ENCODE data around the gene TBXAS1.

- TF ChIP-seq RELA (CRISPR knock-in tag; IDR thresholded peaks at IDR 0.05; ENCODE audit: borderline replicate concordance), result no peak
- TF ChIP-seq USF1 (CRISPR knock-in tag; IDR thresholded peaks at IDR 0.05), result no peak
- no peak for TF ChIP-seq CTCF (IDR thresholded peaks at IDR 0.05)
These were observed 80.5 kb downstream of the TBXAS1 start for GRCh38 chr7:139909379-139910050.

Measured in WTC11 (cell line).